Posterior vena cava (tissue), 2 donors: ENCODE results near the gene MCM5. TPM values are rescaled to one million over a fixed set of nuclear protein-coding genes. Genes with fewer than 3 reads are reported as not detected.
"Not testable (repeated sequence)": the region's sequence is repeated elsewhere in the genome, so short reads cannot be mapped to it uniquely, and the experiment has no call there.

Experiments used
- DNase-seq: peaks from one replicate; pipeline ENCODE4 v3.0.0-alpha.2; 2020; ENCODE audit warnings: low spot score
- intact Hi-C, 2 donors: fragments of 100-400 bp; cut with DNase I; formaldehyde crosslinking; loops; one replicate each; pipeline versions ENCODE4 v1.14.1 to v1.14.2; 2022 to 2023
- long read RNA-seq, 2 donors: library from polyadenylated mRNA; unstranded; transcript quantifications; one replicate each; pipeline ENCODE4 v2.0.0, GENCODE V29; 2020 to 2021
- total RNA-seq, 2 donors: library from RNA; stranded (reverse); fragmentation: NEBNext Ultra II Directional; extraction: Animal tissue kit (Norgen Biotek cat#: 25700); gene quantifications; one replicate each; pipeline ENCODE4 v1.2.1, GENCODE V29; 2021
- donor health status: DM: yes; HTN: yes; CAD: no.
- donor health status: DM: yes; HTN: yes; CAD: no.

MCM5 gene
- total RNA-seq: 10 to 100 TPM; 15.2 to 17.3 TPM
- long read RNA-seq, donor 1, partial matches to known transcripts: 4 of 7 reads
- long read RNA-seq, donor 1, other reads (novel, unspliced or antisense): 0 of 7 reads
- long read RNA-seq, donor 2, transcript MCM5-201 (17 exons, 3,534 nt): major isoform, 46 of 66 reads
- long read RNA-seq, donor 2, partial matches to known transcripts: 20 of 66 reads
- long read RNA-seq, donor 2, other reads (novel, unspliced or antisense): 0 of 66 reads

DNA sequence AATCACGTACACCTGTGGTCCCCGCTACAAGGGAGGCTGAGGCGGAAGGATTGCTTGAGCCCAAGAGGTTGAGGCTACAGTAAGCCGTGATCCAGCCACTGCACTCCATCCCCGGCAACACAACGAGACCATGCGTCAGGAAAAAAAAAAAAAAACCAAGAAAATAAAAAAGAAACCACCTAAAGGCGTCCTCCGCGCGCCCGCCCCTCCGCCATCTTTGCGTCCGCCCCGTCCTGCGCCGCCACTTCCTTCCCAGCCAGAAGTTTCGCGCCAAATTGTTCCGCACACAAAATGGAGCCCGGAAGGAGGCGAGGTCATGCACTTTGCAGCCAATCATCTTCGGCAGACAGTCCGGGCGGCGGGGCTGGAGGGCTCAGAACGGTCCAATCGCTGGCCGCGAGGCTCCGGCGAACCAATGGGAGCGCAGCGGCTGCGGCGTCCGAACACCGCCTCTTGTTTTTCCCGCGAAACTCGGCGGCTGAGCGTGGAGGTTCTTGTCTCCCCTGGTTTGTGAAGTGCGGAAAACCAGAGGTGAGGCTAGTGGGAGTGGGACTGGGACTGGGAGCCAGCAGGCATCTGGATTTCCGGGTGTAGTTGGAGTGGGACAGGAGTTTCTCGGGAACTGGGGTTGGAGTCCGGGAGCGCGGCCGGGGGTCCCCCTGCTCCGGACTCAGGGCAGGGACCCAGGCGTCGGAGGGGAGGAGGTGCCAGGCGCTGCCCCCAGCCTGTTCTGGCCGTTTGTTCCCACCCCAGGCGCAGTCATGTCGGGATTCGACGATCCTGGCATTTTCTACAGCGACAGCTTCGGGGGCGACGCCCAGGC, at the start of gene MCM5:
TSS of gene MCM5 (plus strand) at position 463 of the 823 bp plus-strand sequence. CDS start at position 762, 299 bp downstream.
- peak; percentile 99 for DNase-seq
- intact Hi-C loops: no loop called here

DNA sequence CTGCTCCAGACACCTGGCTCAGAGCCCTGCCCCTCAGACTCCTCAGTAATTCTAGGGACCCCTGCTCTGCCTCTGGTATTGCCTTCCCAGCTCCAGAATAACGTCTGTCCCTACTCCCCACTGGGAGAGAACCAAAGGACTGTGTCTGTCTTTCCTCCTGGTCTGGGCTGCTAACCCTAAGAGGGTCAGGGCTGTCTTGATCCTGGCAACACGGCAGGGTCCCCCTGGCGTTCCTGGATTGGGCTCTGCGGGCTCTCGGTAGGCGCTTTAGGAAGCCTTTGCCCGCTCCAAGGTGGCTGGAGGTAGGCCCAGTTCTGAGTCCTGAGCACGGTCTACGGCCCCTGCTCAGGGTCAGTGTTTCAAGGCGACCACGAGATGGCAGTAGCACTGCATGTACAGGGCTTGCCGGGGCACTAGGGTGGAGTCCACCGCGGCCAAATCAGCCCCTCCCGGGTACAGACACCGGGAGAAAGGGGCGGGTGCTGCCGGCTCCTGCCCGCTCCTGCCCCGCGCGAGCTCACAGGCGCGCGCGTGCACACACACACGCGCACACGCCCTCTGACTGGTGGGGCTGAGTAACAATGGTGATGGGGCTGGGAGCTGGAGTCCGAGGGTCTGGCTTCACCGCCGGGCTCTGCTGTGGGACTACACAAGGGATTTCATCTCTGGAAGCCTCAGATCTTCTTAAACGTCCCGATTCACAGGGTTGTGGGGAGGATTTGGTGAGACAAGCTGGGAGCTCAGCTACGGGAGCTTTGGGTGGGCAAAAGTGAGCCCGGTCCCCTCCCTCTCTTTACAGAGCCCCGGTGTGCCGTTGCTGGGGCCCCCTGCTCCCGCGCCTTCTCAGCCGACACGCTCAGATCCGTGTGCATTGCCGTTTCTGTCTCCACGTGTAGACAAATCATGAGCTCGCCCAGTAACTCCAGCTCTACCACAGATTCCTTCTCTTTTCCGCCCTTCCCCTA, 49.1 kb upstream of the MCM5 start:
- intact Hi-C loops: loop anchor here in 1 of 2 donors (10.0 kb wide), 2 partner anchors 234 to 264 kb away; partner anchors contain the start of gene MB
- DNase-seq: peak; percentile 97

DNA sequence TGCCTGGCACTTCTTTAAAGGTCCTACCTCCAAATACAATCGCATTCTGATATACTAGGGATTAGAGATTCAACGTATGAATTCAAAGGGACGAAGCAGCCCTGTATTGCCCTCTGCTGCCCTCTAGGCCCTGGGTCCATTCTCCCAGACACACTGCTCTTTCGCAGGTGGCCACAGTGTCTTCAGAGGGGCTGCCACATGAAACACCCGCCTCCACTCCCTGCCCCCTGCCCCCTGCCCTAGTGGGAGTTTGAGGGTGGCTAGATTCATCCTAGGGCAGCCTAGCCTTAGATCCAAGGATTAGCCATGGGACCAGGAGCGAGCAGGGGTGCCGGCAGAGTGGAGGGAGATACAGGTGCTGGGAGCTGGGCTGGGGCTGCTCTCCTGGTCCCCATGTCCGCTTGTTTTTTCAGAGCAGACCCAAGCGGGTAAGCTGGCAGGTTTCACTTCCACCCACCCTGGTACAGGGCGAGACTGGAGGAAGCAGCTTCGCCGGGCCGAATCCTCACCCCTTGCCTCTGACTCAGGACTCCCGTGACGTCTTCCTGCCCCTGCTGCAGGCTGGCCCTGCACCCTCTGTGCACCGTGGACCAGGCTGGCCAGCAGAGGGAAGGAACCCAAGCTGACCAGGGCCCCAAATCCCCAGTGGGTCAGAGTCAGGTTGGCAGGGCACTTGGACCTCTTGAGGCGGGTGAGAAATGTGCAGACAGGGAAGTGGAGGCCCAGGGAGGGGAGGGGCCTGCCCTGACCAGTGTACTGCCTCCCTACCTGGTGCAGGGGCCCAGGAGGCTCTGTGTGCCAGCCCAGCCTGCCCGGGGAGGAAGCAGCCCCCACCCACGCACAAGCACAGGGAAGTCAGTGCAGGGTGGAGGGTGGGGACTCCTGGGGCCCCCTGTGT, 47.5 kb upstream of the MCM5 start:
- intact Hi-C loops: loop anchor here in 1 of 2 donors (10.0 kb wide), 2 partner anchors 232 to 262 kb away; partner anchors contain the start of gene MB
- peak; percentile 94 for DNase-seq

DNA sequence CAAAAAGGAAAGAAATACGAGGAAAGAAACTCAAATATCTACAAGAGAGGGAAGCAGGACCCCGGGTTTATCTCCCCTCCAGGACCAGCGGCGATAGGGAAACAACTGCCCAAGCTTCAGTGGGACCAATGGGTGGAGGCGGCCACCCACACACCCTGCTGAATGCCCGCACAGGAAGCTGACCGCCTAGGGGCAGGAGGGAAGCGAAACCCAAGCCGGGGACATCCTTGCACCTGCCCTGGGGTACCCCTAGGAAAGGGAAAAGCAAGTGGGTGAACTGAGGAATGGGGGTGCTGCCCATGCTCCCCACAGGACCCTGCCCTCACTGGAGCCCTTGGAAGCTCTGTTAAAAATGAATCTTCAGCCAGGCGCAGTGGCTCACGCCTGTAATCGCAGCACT, 46.6 kb upstream of the MCM5 start:
- no peak for DNase-seq

DNA sequence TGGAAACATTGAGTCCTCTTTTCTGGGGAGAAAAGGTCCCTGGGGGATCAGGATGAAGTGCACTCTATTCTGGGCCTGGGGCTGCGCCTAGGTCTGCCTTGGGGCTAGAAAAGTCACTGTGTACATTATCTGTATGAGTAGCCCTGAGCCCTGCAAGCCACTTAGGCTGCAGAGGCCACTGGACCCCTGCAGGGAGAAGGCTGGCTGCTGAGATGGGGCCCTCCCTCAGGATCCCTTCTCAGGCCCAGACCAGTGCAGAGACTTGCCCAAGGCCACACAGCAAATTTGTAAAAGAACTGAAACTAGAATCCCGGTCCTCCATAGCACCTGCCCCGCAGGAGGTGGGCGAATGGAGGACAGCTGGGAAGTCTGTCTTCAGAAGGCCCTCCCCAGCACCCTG, 45.9 kb upstream of the MCM5 start:
- intact Hi-C loops: loop anchor here in 1 of 2 donors (10.0 kb wide), 2 partner anchors 231 to 261 kb away; partner anchors contain the start of gene MB
- no peak for DNase-seq

More for the DNA sequence above, 46.6 kb upstream of the MCM5 start:
- intact Hi-C loops: loop anchor here in 1 of 2 donors (10.0 kb wide), 2 partner anchors 231 to 261 kb away; partner anchors contain the start of gene MB

DNA sequence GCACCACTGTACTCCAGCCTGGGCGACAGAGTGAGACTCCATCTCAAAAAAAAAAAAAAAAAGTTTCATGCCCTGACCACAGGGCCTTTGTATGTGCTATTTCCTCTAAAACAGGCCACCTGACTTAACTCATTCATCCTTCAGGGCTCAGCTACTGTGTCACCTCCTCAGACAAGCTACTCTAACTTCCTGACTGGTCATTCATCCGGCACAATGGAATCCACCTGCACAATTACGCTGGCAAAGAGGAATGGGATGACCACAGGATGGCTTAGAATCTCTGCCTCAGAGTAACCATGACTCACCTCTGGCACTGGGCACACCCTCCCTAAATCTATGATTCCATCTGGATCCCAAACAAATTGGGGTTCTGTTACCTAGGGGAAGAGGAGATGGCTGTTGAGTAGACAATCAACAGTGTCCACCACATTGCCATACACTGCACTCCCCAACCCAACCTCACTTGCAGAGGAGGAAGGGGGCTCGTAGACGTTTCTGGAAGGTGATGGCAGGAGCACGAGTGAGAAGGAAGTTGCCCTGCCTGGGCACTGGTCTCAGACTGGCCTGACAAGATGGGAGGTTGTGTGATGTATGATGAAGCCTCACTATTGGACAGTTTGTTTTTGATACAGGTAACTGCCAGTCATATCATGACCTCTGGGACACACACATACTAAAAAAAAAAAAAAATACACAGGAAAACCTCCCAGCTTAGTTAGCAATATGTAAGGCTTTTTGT, 41.9 kb upstream of the MCM5 start:
- intact Hi-C loops: loop anchor here in 1 of 2 donors (10.0 kb wide), 2 partner anchors 227 to 257 kb away; partner anchors contain the start of gene MB
- DNase-seq: no peak

DNA sequence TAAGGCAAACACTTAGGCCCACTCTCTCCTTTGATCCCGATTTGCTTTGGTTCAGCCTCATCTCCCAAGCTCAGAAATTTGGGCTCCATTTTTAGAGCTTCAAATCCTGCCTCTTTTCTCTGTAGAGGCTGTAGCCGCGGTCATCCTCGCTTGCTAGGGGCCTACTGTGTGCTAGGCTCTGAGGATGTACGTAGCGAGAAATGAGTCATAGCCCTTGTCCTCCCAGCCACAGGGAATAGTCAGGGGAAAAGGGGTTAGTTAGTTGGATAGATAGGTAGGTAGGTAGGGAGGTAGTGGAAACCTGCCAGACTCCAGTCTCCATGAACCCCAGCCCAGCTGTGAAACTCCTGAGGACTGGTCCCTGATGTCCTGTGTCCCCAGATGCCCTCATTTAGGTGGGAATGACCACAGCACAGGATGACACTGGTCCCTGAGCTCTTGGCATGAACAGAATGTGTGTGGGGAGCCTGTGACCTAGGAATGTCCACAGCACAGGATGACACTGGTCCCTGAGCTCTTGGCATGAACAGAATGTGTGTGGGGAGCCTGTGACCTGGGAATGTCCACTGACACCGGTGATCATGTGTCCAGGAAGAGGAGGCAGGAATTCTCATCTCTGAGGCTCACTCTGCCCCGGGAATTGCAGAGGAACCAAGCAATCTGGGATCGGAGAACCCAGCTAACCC, 40.4 kb upstream of the MCM5 start:
- no peak for DNase-seq
- intact Hi-C loops: loop anchor here in 1 of 2 donors (10.0 kb wide), 2 partner anchors 225 to 255 kb away; partner anchors contain the start of gene MB

DNA sequence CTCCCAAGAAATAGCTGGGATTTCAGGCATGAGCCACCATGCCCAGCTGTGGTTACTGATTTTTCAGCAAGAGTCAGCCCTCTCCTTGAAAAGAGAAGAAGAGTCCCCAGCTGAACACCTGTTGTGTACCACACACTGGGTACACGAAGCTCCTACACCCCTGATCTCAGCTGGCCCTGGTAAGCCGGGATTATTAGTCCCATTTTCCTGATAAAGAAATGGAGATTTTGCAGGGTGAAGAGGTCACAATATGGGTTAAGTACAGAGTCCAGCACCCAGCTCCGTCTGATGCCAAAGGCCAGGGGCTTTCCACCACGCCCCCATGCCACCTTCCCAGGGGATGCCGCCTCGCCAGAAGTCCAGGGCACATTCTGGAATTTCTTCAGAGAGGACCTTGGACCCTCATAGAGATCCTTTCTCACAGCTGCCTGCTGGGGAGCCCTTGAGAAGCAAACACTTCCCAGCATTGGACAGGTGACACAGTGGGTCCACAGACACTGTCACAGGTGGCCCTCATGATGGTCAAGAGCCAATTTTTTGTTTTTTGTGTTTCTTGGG, 38.9 kb upstream of the MCM5 start:
- no peak for DNase-seq
- intact Hi-C loops: no loop called here

DNA sequence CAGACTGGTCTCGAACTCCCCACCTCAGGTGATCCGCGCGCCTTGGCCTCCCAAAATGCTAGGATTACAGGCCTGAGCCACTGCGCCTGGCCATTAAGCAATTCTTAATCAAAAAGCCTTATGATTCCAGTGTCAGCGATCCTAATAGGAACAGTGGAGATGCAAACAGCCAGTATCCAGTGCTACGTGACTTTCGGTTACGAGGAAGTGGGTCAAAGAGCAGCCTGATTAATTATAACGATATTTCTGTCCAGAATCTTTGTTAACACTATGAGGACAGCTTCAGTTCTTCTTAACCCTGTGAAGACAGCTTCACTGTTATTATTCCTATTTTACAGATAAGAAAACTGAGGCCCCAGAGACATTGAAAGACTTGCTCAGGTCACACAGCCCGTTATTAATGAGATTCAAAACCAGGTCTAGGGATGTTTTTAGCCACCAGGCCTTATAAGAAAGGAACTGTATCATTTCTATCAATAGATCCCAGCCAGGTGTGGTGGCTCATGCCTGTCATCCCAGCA, 36.3 kb upstream of the MCM5 start:
- no peak for DNase-seq
- intact Hi-C loops: no loop called here

DNA sequence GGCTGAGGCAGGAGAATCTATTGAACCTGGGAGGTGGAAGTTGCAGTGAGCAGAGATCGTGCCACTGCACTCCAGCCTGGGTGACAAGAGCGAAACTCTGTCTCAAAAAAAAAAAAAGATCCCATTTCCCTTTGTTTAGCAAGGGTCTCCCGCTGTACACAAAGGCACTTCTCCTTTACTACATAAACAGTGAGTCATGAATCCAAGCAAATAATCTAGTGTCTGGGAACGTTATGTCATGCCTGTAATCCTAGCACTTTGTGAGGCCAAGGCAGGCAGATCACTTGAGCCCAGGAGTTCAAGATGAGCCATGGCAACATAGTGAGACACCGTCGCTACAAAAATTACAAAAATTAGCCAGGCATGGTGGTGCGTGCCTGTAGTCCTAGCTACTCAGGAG, 35.7 kb upstream of the MCM5 start:
- DNase-seq, intact Hi-C loops: not testable (repeated sequence)

DNA sequence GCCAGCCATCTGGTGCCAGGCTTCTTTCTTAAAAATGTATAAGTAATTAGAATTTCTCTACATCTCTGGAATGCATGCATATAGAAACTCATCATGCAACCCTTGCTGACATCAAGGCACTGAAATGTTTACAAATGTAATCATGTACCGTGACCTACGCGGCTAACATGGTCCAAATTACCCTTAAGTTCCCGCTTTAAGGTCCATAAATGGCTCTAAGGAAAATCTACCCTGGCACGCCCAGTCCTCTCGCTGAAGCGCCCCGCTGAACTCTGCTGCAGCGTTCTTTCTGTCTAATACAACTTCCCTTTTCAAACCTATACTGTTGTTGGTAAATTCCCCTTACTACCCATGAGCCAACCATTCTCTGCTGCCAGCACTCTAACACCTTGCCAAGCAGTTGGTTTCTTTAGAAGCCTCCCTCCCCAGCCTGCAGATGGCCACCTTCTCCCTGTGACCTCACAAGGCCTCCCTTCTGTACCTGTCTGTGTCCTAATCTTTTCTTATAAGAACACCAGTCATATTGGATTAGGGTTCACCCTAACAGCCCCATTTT, 32.5 kb upstream of the MCM5 start:
- intact Hi-C loops: no loop called here
- DNase-seq: no peak

DNA sequence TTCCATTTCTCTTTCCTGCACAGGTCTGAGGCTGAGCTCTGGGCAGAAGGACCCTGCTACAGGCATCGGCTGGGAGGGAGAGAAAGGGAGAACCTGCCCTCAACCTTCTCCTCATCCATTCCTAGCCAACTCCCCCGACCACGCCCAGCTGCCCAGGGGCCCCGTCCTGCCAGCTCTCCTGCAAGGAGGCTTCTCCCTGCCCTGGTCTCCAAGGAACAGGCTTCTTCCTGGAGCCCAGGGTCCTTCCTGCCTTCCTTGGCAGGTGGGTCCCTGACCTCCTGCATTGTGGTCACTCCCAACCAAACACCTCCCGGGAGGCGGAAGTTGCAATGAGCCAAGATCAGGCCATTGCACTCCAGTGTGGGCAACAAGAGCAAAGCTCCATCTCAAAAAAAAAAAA, 31.6 kb upstream of the MCM5 start:
- intact Hi-C loops: no loop called here
- DNase-seq: no peak

DNA sequence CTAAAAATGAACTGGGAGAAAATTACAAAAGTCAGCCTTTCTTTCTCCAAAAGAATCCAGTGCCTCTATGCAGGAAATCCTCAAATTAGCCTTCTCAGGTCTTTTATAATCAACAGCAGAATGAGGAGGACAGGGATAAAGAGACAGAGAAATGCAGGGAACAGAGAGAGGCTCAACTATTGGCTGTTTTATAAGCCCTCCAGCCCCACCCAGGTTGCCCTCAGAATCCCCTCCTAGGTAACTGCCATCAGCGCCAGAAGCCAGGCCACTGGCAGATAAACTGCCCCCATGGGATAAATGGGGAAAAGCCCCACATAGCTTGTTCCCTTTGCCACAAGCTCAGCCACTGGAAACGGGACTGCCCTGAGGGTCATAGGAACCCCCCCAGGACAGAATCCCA, 29.9 kb upstream of the MCM5 start:
- DNase-seq: no peak
- intact Hi-C loops: no loop called here

DNA sequence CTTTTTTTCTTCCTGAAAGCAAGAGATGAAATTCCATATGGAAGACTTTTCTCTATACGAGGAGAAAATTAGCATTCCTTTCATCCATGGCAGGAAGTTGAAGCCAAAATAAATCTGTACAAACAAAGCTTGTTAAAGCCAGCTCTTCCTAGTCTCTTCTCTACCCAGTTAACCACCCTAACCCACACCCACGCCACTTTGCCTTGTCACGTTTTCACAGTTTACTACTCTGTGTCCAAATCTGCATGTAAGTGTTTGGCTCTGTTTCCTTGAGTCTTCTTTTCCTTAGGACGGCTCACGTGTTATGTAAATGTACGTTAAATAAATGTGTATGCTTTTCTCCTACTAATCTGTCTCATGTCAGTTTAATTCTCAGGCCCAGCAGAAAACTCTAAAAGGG, 26.2 kb upstream of the MCM5 start:
- intact Hi-C loops: no loop called here
- DNase-seq: no peak

DNA sequence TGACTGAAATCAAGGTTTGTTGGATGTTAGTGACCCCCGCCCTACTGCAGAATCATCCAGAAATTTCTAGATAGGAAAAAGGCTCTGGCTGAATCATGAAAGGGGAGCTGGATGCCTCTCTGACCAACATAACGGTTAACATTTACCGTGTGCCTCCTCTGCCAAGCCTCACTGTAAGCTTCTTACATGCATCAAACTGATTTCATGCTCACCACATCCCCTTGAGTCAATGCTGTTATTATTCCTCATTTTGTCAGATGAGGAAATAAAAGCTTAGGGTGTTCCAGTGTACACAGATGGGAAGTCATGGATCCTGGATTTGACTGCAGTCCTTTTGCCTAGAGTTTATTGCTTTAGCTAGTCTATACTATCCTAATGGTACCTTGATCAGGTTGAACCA, 24.9 kb upstream of the MCM5 start:
- no peak for DNase-seq
- intact Hi-C loops: no loop called here

DNA sequence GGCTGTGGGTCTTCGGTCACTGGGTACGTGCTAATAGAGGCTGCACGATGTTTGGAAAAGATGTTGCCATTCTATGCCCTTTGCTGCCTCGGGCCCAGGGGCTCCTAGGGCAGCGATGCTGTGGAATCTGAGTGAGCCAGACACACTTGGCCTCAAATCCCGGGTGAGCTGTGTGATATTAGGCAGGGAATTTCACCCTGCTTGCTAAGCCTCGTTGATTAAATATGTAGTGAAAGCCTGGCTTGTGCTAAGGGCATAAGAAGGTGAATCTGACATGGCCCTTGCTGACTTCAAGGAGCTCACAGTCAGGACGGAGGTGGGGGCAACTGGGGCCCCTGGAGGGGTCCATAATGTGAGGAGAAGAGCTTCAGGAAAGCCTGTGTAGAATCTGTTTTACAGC, 24.4 kb upstream of the MCM5 start:
- intact Hi-C loops: no loop called here
- no peak for DNase-seq
